Mesenchymal stem cell (in vitro differentiated cells and primary cell): Measurements from ENCODE around the gene RAP1GDS1.

Source experiments
- DNase-seq: peaks from one replicate; pipeline ENCODE4 v3.0.0-alpha.2; 2013
- H2AFZ ChIP-seq: one replicate; pipeline ENCODE4 v1.6.1; 2013; ENCODE audit warnings: low read depth, mild to moderate bottlenecking, control low read depth, inconsistent platforms, low read length, moderate library complexity
- H2AK5ac ChIP-seq: 2 replicates; pipeline ENCODE4 v1.6.1; 2013; ENCODE audit warnings: low read length, moderate library complexity, mild to moderate bottlenecking, inconsistent platforms; ENCODE audit not compliant: severe bottlenecking
- H2BK120ac ChIP-seq: one replicate; pipeline ENCODE4 v1.6.1; 2013; ENCODE audit warnings: low read depth, mild to moderate bottlenecking, inconsistent platforms, low read length, moderate library complexity
- H2BK12ac ChIP-seq, 2 experiments: one replicate each; pipeline ENCODE4 v1.6.1; 2013; ENCODE audit warnings: inconsistent platforms in 2 of 2, low read length in 2 of 2, mild to moderate bottlenecking in 2 of 2, moderate library complexity in 2 of 2, control low read depth in 1 of 2
- H2BK15ac ChIP-seq: one replicate; pipeline ENCODE4 v1.6.1; 2013; ENCODE audit warnings: mild to moderate bottlenecking, low read depth, inconsistent platforms; ENCODE audit not compliant: poor library complexity, severe bottlenecking
- H2BK5ac ChIP-seq: 2 replicates; pipeline ENCODE4 v1.6.1; 2013; ENCODE audit warnings: low read depth, mild to moderate bottlenecking, low read length, control low read depth, inconsistent platforms; ENCODE audit not compliant: poor library complexity, severe bottlenecking
- H3K14ac ChIP-seq, 2 experiments: one replicate each; pipeline ENCODE4 v1.6.1; 2013; ENCODE audit warnings: inconsistent platforms in 2 of 2, low read length in 2 of 2, control low read depth in 1 of 2, mild to moderate bottlenecking in 1 of 2, moderate library complexity in 1 of 2
- H3K18ac ChIP-seq, 2 experiments: one replicate each; pipeline ENCODE4 v1.6.1; 2013; ENCODE audit warnings: inconsistent platforms in 2 of 2, low read length in 2 of 2, control low read depth in 1 of 2, low read depth in 1 of 2, mild to moderate bottlenecking in 1 of 2
- H3K23ac ChIP-seq, 2 experiments: one replicate each; pipeline ENCODE4 v1.6.1; 2013; ENCODE audit warnings: inconsistent platforms in 2 of 2, low read length in 2 of 2, mild to moderate bottlenecking in 2 of 2, moderate library complexity in 2 of 2, control low read depth in 1 of 2
- H3K27ac ChIP-seq: 2 replicates; pipeline ENCODE4 v1.5.1; 2013; ENCODE audit warnings: mild to moderate bottlenecking, moderate library complexity, low read length, control low read depth, inconsistent platforms; ENCODE audit not compliant: poor library complexity, severe bottlenecking
- H3K27me3 ChIP-seq, 2 experiments: 2 replicates each; pipeline versions ENCODE4 v1.6.1 to v1.7.0; 2013; ENCODE audit warnings: low read length in 2 of 2, mild to moderate bottlenecking in 2 of 2, moderate library complexity in 2 of 2, control low read depth in 1 of 2, inconsistent platforms in 1 of 2; ENCODE audit not compliant: control insufficient read depth in 1 of 2, insufficient read depth in 1 of 2
- H3K36me3 ChIP-seq, 2 experiments: 2 replicates each; pipeline versions ENCODE4 v1.6.1 to v1.7.0; 2013; ENCODE audit warnings: low read length in 2 of 2, control low read depth in 1 of 2, inconsistent platforms in 1 of 2, low read depth in 1 of 2, mild to moderate bottlenecking in 1 of 2; ENCODE audit not compliant: insufficient read depth in 2 of 2, control insufficient read depth in 1 of 2
- H3K4ac ChIP-seq, 2 experiments: one replicate each; pipeline ENCODE4 v1.6.1; 2013; ENCODE audit warnings: inconsistent platforms in 2 of 2, low read length in 2 of 2, mild to moderate bottlenecking in 2 of 2, moderate library complexity in 2 of 2, control low read depth in 1 of 2, low read depth in 1 of 2
- H3K4me1 ChIP-seq: 2 replicates; pipeline ENCODE4 v1.6.1; 2013; ENCODE audit warnings: low read depth, low read length, control low read depth; ENCODE audit not compliant: control insufficient read depth, insufficient read depth
- H3K4me2 ChIP-seq: 2 replicates; pipeline ENCODE4 v1.6.1; 2013; ENCODE audit warnings: low read length, mild to moderate bottlenecking, inconsistent platforms; ENCODE audit not compliant: poor library complexity, severe bottlenecking
- H3K4me3 ChIP-seq, 2 experiments: 2 replicates each; pipeline versions ENCODE4 v1.5.1 to v1.7.0; 2013; ENCODE audit warnings: low read length in 2 of 2, mild to moderate bottlenecking in 2 of 2, control low read depth in 1 of 2, low read depth in 1 of 2; ENCODE audit not compliant: insufficient read depth in 1 of 2
- H3K79me1 ChIP-seq: replicated peaks from 2 replicates; pipeline ENCODE4 v1.6.1; 2013; ENCODE audit warnings: mild to moderate bottlenecking, control low read depth, low read length, inconsistent platforms; ENCODE audit not compliant: poor library complexity, severe bottlenecking
- H3K9ac ChIP-seq: 2 replicates; pipeline ENCODE4 v1.7.0; 2013; ENCODE audit warnings: mild to moderate bottlenecking, low read length, moderate library complexity
- H3K9me3 ChIP-seq: 2 replicates; pipeline ENCODE4 v1.7.0; 2013; ENCODE audit warnings: mild to moderate bottlenecking, low read length; ENCODE audit not compliant: control insufficient read depth
- H4K8ac ChIP-seq: one replicate; pipeline ENCODE4 v1.6.1; 2013; ENCODE audit warnings: inconsistent platforms, mild to moderate bottlenecking, low read length, moderate library complexity
- H4K91ac ChIP-seq: one replicate; pipeline ENCODE4 v1.6.1; 2013; ENCODE audit warnings: mild to moderate bottlenecking, low read length, inconsistent platforms
- WGBS: methylation state at CpG from one replicate; pipeline ENCODE4 v1.1.7; 2013; ENCODE audit warnings: mixed read lengths; 5-methylcytosine and 5-hydroxymethylcytosine counted together

Gene RAP1GDS1

DNA sequence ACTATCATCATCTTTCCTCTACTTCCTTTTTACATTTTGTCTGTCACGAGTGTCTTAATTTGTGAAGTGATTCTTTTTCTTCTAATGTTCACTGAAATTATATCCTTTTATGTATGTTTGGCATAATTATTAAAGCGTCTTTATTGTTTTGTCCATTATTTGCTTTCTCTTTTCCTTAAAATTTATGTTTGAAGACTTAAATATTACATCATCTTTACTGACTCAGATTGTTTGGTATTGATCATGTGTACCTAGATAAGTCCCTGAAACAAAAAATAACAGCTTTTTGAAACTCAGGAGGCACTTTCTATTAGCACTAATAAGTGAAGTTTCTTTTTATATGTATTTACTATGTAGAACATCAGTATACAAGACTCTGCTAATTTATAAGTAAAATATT is 120.1 kb downstream of the RAP1GDS1 start:
- H3K27me3 ChIP-seq = no peaks in the 10 kb centered on the region
- H3K36me3 ChIP-seq = peaks cover 0 to 4% of the 10 kb centered on the region in 2 experiments
- H3K27ac ChIP-seq = no peak overlapping the region
- no peak overlapping the region for H2BK12ac ChIP-seq
- no peak overlapping the region for H3K9ac ChIP-seq
- no peaks in the 10 kb centered on the region for H3K9me3 ChIP-seq
- H2AK5ac ChIP-seq = no peak overlapping the region
- H4K8ac ChIP-seq = no peak overlapping the region
- no peak overlapping the region for H3K14ac ChIP-seq
- H3K4me2 ChIP-seq = no peak overlapping the region
- H3K4ac ChIP-seq = no peak overlapping the region
- WGBS = no CpG with 5 or more reads among the region's 2 CpGs
- no peak overlapping the region for H4K91ac ChIP-seq
- H3K4me1 ChIP-seq = no peaks in the 10 kb centered on the region
- no peak overlapping the region for H2BK5ac ChIP-seq
- no peak overlapping the region for H3K4me3 ChIP-seq
- H2BK120ac ChIP-seq = no peak overlapping the region
- no peak overlapping the region for H3K18ac ChIP-seq
- no peak overlapping the region for H3K23ac ChIP-seq
- DNase-seq = no peak
- peaks cover 2% of the 10 kb centered on the region for H3K79me1 ChIP-seq
- H2AFZ ChIP-seq = no peak overlapping the region
- no peak overlapping the region for H2BK15ac ChIP-seq

DNA sequence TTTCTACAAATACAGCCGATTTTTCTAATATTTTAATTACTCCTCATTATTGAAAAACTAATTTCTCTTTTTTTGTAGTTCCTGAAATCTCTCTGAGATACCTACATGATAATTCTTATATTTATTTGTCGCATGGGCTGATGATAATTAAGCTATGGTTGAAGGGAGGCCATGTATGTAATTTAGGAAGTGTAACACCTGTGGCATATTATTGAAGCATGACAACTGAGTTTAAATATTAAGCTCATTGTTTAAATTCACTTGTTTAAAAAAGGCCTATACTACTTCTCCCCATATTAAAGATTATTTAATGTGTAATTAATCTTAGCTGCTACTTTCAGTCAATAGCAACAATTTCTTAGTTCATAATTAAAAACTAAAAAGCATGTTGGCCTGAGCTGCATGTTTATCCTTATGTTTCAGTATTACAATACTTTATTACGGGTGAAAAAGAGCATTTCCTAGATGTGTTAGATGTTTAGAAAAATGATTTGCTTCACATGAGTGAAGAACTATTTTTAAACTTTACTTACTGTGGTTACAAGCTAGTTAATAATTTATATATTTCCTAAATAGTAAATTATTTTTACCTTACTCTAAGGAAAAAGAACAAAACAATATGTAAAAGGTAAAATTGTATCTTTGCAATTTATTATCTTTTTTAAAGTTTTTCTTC is 122.4 kb downstream of the RAP1GDS1 start:
- H3K27ac ChIP-seq = no peak overlapping the region
- H2AK5ac ChIP-seq = no peak overlapping the region
- H2AFZ ChIP-seq = no peak overlapping the region
- no peaks in the 10 kb centered on the region for H3K27me3 ChIP-seq
- no peak overlapping the region for H3K23ac ChIP-seq
- H4K8ac ChIP-seq = no peak overlapping the region
- H3K36me3 ChIP-seq = peaks cover 0 to 8% of the 10 kb centered on the region in 2 experiments
- WGBS = no CpG with 5 or more reads among the region's 3 CpGs
- H3K79me1 ChIP-seq = peaks cover 4% of the 10 kb centered on the region
- no peak overlapping the region for H3K9ac ChIP-seq
- H2BK12ac ChIP-seq = no peak overlapping the region
- H3K4me3 ChIP-seq = no peak overlapping the region
- H3K9me3 ChIP-seq = no peaks in the 10 kb centered on the region
- no peak for DNase-seq
- H4K91ac ChIP-seq = no peak overlapping the region
- no peak overlapping the region for H3K18ac ChIP-seq
- no peak overlapping the region for H3K4me2 ChIP-seq
- H2BK120ac ChIP-seq = no peak overlapping the region
- no peak overlapping the region for H3K4ac ChIP-seq
- H3K14ac ChIP-seq = no peak overlapping the region
- H2BK15ac ChIP-seq = no peak overlapping the region
- H3K4me1 ChIP-seq = no peaks in the 10 kb centered on the region
- H2BK5ac ChIP-seq = no peak overlapping the region

DNA sequence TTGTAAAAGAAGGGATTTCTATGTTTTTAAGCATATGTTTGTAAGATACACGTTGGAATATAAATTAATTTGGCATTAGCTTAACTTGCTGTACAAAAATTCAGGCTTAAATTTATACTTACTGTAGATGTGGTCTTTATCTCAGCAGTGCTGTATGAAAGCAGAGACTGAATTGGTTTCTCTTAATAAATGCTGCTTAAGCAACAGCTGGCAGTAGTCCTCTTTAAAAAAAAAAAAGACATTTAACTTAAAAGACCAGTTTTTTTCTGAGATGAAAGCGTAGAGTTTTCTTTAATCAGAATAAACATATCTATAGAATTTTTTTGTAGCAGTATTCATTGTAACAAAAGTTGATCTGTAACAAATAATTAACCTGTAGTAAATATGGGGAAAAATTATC is 124.6 kb downstream of the RAP1GDS1 start:
- Histone ChIP-seq H3K9ac (no peak overlapping the region), H2BK12ac (no peak overlapping the region), H4K8ac (no peak overlapping the region), H3K27ac (no peak overlapping the region), H2BK15ac (no peak overlapping the region), H3K23ac (no peak overlapping the region), H2AFZ (no peak overlapping the region), H2BK5ac (no peak overlapping the region), H3K4ac (no peak overlapping the region), H3K4me1 (no peaks in the 10 kb centered on the region), H3K79me1 (peaks cover 2% of the 10 kb centered on the region), H3K9me3 (no peaks in the 10 kb centered on the region), H2AK5ac (no peak overlapping the region), H3K27me3 (no peaks in the 10 kb centered on the region), H3K14ac (no peak overlapping the region), H3K18ac (no peak overlapping the region), H4K91ac (no peak overlapping the region), H2BK120ac (no peak overlapping the region), H3K4me2 (no peak overlapping the region), H3K4me3 (no peak overlapping the region), H3K36me3 (peaks cover 0 to 8% of the 10 kb centered on the region in 2 experiments)
- DNase-seq = no peak
- WGBS = 100% methylated on average over 1 of the region's 2 CpGs

DNA sequence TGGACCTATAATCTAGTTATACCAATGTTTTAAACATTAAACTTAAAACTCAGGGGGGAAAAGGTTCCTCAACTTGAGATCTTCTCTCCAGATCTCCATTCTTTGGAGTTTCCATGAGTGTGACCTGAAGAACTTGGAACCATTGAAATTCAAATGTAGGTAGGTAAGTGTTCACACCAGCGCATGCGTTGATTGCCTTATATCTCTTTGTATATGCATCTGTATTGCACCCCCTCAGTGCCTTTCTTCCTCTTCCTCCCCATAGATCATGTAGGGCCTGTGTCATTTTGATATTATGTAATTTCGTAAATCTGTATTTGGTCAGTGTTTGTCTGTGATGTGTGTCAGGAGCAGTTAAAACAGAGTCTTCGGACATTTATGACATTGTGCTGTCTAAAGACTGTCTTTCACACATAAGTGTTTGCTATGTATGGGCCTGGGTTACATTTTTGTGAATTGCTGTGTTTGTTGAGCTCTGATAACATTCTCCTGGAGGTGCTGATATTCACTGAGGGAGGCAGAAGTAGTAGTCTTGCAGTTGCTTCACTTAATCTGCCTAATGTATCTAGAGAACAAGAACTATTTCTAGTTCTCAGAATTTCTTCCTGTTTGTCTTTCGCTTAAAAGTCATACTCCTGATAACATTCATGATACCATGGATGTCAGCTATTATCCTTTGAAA is 126.3 kb downstream of the RAP1GDS1 start:
- no peak overlapping the region for H3K4me3 ChIP-seq
- H4K91ac ChIP-seq = no peak overlapping the region
- peaks cover 0 to 15% of the 10 kb centered on the region in 2 experiments for H3K36me3 ChIP-seq
- no peak overlapping the region for H3K23ac ChIP-seq
- H2AK5ac ChIP-seq = no peak overlapping the region
- no peak overlapping the region for H3K18ac ChIP-seq
- no peak overlapping the region for H2AFZ ChIP-seq
- H3K9me3 ChIP-seq = no peaks in the 10 kb centered on the region
- no peak overlapping the region for H3K4ac ChIP-seq
- H2BK120ac ChIP-seq = no peak overlapping the region
- H3K14ac ChIP-seq = no peak overlapping the region
- no peak overlapping the region for H3K4me2 ChIP-seq
- DNase-seq = no peak
- H4K8ac ChIP-seq = no peak overlapping the region
- H3K27ac ChIP-seq = no peak overlapping the region
- no peak overlapping the region for H2BK12ac ChIP-seq
- peaks cover 2% of the 10 kb centered on the region for H3K79me1 ChIP-seq
- H3K4me1 ChIP-seq = no peaks in the 10 kb centered on the region
- no peak overlapping the region for H2BK5ac ChIP-seq
- H3K27me3 ChIP-seq = no peaks in the 10 kb centered on the region
- no peak overlapping the region for H3K9ac ChIP-seq
- 85% methylated on average over 2 of the region's 5 CpGs for WGBS
- H2BK15ac ChIP-seq = no peak overlapping the region
